ENCODE results near the gene RPL34. TPM values are rescaled to one million over a fixed set of nuclear protein-coding genes. Genes with fewer than 3 reads are reported as not detected.

Gene RPL34
- total and polyA plus RNA-seq, 7 donors: 926 to 8,352 (median 1,691) TPM

DNA sequence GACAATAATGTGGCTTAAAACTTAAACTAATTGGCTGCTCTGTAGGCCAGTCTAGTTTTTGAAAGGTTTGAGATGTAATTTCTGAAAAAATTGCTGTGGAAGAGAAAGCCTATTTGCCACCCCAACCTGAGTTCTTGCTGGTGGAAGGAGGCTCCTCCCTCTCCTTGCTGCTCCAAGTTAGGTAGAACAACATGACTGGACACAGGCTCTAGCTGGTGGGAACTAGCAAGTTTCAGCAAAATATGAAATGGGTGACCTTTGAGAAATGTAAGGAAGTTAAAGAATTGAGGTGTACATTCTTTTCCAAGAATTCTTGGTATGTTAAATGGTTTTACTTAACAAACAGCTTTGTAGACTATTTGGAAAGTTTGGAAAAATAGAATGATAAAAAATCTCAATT lies 8.0 kb downstream of the RPL34 start:
- H3K36me3 ChIP-seq: peaks cover 0 to 97% (median 50%) of the 10 kb centered on the region in 4 donors
- intact Hi-C loops (cut with DNase I): loop anchor here (10.0 kb wide), 3 partner anchors 806 to 1566 kb away; partner anchors contain the start of genes ELOVL6, GAR1 and SEC24B

DNA sequence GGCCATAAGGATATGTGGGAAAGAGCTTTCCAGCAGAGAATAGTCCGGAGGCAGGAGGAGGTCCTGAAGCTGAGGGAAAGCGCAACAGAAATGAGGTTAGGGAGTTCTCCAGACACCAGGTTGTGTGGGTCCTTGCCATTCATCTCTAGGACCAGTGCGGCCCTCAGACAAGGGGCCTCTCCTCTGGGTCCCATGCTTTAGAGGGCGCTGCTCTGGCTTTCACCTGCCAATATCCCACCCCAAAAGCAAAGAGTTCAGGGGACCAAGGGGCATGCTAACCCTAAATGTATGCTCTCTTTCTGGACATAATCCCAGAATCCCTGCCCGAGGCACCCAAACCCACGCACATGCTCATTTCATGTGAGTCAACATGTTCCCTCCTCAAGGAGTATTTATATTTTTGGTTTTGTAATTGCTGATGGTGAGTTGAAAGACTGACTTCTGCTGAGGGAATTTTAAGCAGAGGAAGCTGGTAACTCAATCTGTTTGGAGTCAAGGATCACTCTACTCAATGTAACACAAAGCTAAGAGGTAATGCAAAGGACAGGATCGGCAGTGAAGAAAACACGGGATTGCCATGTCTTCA lies 14.8 kb downstream of the RPL34 start:
- DNase-seq: no peak
- Histone ChIP-seq H3K4me1 (no peaks in the 10 kb centered on the region), H3K4me3 (no peak overlapping the region), H3K36me3 (peaks cover 0 to 48% (median 19%) of the 10 kb centered on the region in 4 donors), H3K9me3 (no peaks in the 10 kb centered on the region), H3K27me3 (no peaks in the 10 kb centered on the region), H3K27ac (no peak overlapping the region)
- WGBS, 2 donors: 91 to 96% methylated on average over 8 of the region's 8 CpGs
- TF ChIP-seq, protein P1, sequence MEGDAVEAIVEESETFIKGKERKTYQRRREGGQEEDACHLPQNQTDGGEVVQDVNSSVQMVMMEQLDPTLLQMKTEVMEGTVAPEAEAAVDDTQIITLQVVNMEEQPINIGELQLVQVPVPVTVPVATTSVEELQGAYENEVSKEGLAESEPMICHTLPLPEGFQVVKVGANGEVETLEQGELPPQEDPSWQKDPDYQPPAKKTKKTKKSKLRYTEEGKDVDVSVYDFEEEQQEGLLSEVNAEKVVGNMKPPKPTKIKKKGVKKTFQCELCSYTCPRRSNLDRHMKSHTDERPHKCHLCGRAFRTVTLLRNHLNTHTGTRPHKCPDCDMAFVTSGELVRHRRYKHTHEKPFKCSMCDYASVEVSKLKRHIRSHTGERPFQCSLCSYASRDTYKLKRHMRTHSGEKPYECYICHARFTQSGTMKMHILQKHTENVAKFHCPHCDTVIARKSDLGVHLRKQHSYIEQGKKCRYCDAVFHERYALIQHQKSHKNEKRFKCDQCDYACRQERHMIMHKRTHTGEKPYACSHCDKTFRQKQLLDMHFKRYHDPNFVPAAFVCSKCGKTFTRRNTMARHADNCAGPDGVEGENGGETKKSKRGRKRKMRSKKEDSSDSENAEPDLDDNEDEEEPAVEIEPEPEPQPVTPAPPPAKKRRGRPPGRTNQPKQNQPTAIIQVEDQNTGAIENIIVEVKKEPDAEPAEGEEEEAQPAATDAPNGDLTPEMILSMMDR (IDR thresholded peaks at IDR 0.05): no peak
- TF ChIP-seq EP300 (IDR thresholded peaks at IDR 0.05): no peak
- no peak for TF ChIP-seq POLR2AphosphoS5 (IDR thresholded peaks at IDR 0.05)
- no peak for TF ChIP-seq POLR2A (IDR thresholded peaks at IDR 0.05)
- intact Hi-C loops (cut with DNase I): no loop called here

More for the DNA sequence above, 8.0 kb downstream of the RPL34 start:
- DNase-seq: no peak
- H3K4me3 ChIP-seq: no peak overlapping the region
- no peaks in the 10 kb centered on the region for H3K9me3 ChIP-seq
- peaks cover 0 to 4% (median 0%) of the 10 kb centered on the region in 4 donors for H3K4me1 ChIP-seq
- TF ChIP-seq, protein P1 (IDR thresholded peaks at IDR 0.05): no peak
- TF ChIP-seq POLR2AphosphoS5 (IDR thresholded peaks at IDR 0.05): no peak
- TF ChIP-seq EP300 (IDR thresholded peaks at IDR 0.05): no peak
- no peak for TF ChIP-seq POLR2A (IDR thresholded peaks at IDR 0.05)
- no peak overlapping the region for H3K27ac ChIP-seq
- no peaks in the 10 kb centered on the region for H3K27me3 ChIP-seq

DNA sequence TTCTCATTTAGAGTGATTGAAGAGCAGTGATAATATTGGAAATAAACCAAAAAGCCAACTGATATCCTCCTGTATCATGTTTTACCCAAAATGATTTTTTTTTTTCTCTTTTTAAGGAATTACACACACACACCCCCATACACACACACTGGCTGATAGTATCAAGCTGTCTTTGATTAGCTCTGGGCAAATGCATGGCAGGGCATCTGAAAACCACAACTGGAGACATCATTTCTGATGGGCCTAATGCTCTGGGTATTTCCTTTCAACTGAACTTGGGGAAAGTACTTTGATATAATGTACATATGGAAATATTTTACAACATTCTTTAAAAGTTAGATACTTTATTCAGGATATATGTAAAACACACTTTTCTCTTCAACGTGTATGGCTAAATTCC lies 15.9 kb downstream of the RPL34 start:
- Histone ChIP-seq H3K9me3 (no peaks in the 10 kb centered on the region), H3K4me1 (no peaks in the 10 kb centered on the region), H3K27me3 (no peaks in the 10 kb centered on the region), H3K36me3 (peaks cover 0 to 38% (median 10%) of the 10 kb centered on the region in 4 donors), H3K4me3 (no peak overlapping the region), H3K27ac (no peak overlapping the region)
- intact Hi-C loops (cut with DNase I): no loop called here
- DNase-seq: no peak
- TF ChIP-seq, protein P1 (IDR thresholded peaks at IDR 0.05): no peak
- no peak for TF ChIP-seq EP300 (IDR thresholded peaks at IDR 0.05)
- TF ChIP-seq POLR2AphosphoS5 (IDR thresholded peaks at IDR 0.05): no peak
- no peak for TF ChIP-seq POLR2A (IDR thresholded peaks at IDR 0.05)
- WGBS, 2 donors: 84 to 100% methylated on average over 1 of the region's 1 CpG

DNA sequence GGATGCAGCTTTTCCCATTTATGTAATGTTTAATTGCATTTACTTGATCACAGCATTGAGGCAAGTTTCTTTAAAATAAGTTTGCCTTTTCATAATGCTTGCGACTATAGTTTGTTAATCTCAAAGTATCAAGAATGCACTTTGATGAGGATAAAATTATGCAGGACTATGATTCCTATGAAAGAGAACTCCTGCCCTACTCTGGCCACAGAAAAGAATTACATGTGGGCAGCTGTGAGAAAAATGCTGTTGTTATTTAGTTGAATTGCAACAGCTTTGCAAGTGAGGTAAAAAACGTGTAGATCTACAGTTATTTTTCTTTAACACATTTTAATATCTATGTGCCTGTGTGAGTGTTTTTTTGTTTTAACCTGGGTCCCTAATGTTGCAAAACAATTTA lies 17.5 kb downstream of the RPL34 start:
- Histone ChIP-seq H3K4me1 (no peaks in the 10 kb centered on the region), H3K27ac (no peak overlapping the region), H3K9me3 (no peaks in the 10 kb centered on the region), H3K27me3 (no peaks in the 10 kb centered on the region), H3K4me3 (no peak overlapping the region), H3K36me3 (peaks cover 0 to 25% (median 8%) of the 10 kb centered on the region in 4 donors)
- WGBS, 2 donors: 64 to 75% methylated on average over 2 of the region's 2 CpGs
- TF ChIP-seq POLR2AphosphoS5 (IDR thresholded peaks at IDR 0.05) (no peak), EP300 (IDR thresholded peaks at IDR 0.05) (no peak), POLR2A (IDR thresholded peaks at IDR 0.05) (no peak)
- TF ChIP-seq, protein P1 (IDR thresholded peaks at IDR 0.05): no peak
- intact Hi-C loops (cut with DNase I): no loop called here
- no peak for DNase-seq

DNA sequence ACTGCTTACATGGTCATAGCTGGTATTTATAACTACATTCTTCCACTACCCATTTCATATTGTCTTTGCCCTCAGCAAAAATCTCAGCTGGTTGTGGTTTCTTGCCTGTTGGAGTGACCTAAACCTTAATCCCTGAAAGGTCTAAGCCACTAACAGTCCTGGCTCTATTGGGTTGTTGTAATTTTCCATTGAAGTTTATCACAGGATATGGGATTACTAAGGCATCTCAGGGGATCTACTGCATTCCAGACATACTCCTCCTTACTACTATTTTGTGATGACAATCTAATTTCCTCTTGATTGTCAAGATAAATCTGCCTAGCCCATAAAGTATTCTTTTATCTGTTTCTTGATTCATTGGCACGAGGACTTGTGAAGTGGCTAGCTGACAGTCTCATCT lies 23.9 kb downstream of the RPL34 start:
- Histone ChIP-seq H3K4me1 (no peaks in the 10 kb centered on the region), H3K36me3 (no peaks in the 10 kb centered on the region), H3K9me3 (no peaks in the 10 kb centered on the region), H3K4me3 (no peak overlapping the region), H3K27ac (no peak overlapping the region), H3K27me3 (no peaks in the 10 kb centered on the region)
- DNase-seq: no peak
- intact Hi-C loops (cut with DNase I): no loop called here
- TF ChIP-seq, protein P1 (IDR thresholded peaks at IDR 0.05): no peak
- TF ChIP-seq POLR2A (IDR thresholded peaks at IDR 0.05) (no peak), EP300 (IDR thresholded peaks at IDR 0.05) (no peak), POLR2AphosphoS5 (IDR thresholded peaks at IDR 0.05) (no peak)
- WGBS, 2 donors: 78 to 95% methylated on average over 1 of the region's 1 CpG

Measured in sigmoid colon (tissue), 7 donors.